Measurements from ENCODE around the gene MICALL1. TPM values are rescaled to one million over a fixed set of nuclear protein-coding genes. Genes with fewer than 3 reads are reported as not detected.
A peak's percentile ranks its signal among the peaks of the same experiment; 100 is the strongest.
"Not testable (repeated sequence)": the region's sequence is repeated elsewhere in the genome, so short reads cannot be mapped to it uniquely, and the experiment has no call there.

MICALL1 gene
- total and polyA plus RNA-seq, 8 donors: 15.0 to 36.8 (median 24.8) TPM

DNA sequence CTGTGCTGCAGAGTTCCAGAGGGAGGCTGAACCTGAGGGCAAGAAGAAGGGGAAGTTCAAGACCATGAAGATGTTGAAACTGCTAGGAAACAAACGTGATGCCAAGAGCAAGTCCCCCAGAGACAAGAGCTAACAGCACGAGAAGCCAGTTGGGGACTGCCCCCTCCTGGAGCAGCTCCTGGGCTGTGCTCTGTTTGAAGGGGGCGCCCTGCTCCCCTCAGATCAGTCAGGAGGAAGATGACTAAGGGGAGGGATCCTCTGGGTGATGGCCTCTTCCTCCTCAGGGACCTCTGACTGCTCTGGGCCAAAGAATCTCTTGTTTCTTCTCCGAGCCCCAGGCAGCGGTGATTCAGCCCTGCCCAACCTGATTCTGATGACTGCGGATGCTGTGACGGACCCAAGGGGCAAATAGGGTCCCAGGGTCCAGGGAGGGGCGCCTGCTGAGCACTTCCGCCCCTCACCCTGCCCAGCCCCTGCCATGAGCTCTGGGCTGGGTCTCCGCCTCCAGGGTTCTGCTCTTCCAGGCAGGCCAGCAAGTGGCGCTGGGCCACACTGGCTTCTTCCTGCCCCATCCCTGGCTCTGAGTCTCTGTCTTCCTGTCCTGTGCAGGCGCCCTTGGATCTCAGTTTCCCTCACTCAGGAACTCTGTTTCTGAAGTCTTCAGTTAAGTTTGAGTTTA, 34.7 kb downstream of the MICALL1 start:
- Histone ChIP-seq H3K27me3 (no peaks in the 10 kb centered on the region), H3K9me3 (no peaks in the 10 kb centered on the region), H3K4me1 (no peaks in the 10 kb centered on the region), H3K4me3 (no peak overlapping the region), H3K27ac (no peak overlapping the region), H3K36me3 (peaks cover 0 to 76% of the 10 kb centered on the region in 2 donors)
- ATAC-seq: no peak
- intact Hi-C loops (cut with DNase I): no loop called here
- TF ChIP-seq, protein P1, sequence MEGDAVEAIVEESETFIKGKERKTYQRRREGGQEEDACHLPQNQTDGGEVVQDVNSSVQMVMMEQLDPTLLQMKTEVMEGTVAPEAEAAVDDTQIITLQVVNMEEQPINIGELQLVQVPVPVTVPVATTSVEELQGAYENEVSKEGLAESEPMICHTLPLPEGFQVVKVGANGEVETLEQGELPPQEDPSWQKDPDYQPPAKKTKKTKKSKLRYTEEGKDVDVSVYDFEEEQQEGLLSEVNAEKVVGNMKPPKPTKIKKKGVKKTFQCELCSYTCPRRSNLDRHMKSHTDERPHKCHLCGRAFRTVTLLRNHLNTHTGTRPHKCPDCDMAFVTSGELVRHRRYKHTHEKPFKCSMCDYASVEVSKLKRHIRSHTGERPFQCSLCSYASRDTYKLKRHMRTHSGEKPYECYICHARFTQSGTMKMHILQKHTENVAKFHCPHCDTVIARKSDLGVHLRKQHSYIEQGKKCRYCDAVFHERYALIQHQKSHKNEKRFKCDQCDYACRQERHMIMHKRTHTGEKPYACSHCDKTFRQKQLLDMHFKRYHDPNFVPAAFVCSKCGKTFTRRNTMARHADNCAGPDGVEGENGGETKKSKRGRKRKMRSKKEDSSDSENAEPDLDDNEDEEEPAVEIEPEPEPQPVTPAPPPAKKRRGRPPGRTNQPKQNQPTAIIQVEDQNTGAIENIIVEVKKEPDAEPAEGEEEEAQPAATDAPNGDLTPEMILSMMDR (IDR thresholded peaks at IDR 0.05): no peak
- no peak for DNase-seq

DNA sequence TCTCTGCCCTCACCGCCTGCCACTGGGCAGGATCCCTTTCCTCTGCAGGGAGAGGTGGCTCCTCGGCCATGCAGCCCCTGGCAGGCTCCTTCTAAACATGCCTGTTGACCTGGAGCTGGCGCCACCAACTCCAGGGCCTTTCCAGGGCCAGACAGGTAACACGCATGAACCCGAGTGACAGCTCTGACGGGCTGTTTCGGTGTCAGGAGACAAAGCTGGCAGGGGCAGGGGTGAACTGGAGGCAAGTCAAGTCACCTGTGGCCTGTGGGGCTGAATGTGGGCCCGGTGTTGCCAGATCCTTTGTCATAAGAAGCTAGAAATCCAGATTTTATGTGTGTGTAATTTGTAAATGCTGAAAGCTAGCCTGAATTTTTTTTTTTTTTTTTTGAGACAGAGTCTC, 36.0 kb downstream of the MICALL1 start:
- no peak for DNase-seq
- TF ChIP-seq, protein P1 (IDR thresholded peaks at IDR 0.05): no peak

DNA sequence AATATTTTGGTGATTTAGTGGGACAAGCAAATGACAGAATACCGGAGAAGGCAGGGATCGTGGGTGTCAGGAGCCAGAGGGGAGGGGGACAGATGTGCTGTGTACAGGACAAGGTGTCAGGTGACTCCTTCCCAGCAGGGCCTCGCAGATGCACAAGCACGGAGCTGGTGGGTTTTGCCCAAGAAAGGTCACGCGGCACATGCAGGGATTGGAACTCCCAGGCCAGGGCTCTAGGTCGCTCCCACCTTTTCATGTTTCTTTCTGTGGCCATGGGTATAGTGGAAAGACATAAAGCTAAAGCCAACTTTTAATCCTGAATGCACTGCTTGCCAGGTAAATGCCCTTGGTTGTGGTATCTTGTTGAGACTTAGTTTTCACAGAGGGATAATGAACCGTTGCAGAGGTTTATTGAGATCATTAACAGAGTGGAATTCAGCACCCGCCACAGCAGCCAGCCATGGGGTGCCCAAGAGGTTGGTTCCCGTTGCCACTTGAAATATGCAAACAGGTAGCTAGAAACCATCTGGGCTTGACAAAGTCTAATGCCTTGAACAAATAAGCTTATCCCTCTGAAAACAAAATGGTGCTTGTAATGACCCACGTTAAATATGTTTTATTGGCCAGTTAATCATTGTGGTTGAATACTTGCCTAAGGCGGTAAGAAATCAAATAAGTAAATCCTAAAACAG, 37.2 kb downstream of the MICALL1 start:
- TF ChIP-seq, protein P1 (IDR thresholded peaks at IDR 0.05): no peak
- Histone ChIP-seq H3K27ac (no peak overlapping the region), H3K36me3 (peaks cover 0 to 52% of the 10 kb centered on the region in 2 donors), H3K27me3 (no peaks in the 10 kb centered on the region), H3K9me3 (no peaks in the 10 kb centered on the region), H3K4me1 (no peaks in the 10 kb centered on the region), H3K4me3 (no peak overlapping the region)
- no peak for DNase-seq
- intact Hi-C loops (cut with DNase I): no loop called here
- no peak for ATAC-seq

More for the DNA sequence above, 36.0 kb downstream of the MICALL1 start:
- intact Hi-C loops (cut with DNase I): no loop called here
- Histone ChIP-seq H3K27me3 (no peaks in the 10 kb centered on the region), H3K36me3 (peaks cover 0 to 63% of the 10 kb centered on the region in 2 donors), H3K4me3 (no peak overlapping the region), H3K27ac (no peak overlapping the region), H3K4me1 (no peaks in the 10 kb centered on the region), H3K9me3 (no peaks in the 10 kb centered on the region)
- no peak for ATAC-seq

DNA sequence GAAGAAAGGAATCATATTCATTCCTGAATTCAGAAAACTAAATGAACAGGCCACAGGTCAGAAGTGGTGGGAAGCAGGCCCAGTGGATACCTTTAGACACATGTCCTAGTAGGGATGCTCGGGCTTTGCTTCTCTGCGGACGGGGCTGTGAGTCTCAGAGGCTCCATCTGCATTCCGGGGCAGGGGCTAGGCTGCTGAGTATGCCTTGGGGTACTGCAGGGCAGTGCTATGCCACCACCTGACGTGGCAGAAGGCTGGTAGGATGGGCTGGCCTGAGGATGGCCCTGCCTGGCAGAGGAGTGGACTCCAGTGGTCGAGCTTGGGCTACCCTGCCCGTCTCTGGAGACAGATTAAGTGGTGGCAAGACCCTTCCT, 37.7 kb downstream of the MICALL1 start:
- Histone ChIP-seq H3K4me3 (no peak overlapping the region), H3K4me1 (no peaks in the 10 kb centered on the region), H3K27me3 (no peaks in the 10 kb centered on the region), H3K27ac (no peak overlapping the region), H3K36me3 (peaks cover 0 to 49% of the 10 kb centered on the region in 2 donors), H3K9me3 (no peaks in the 10 kb centered on the region)
- intact Hi-C loops (cut with DNase I): no loop called here
- no peak for ATAC-seq
- TF ChIP-seq, protein P1 (IDR thresholded peaks at IDR 0.05): no peak
- DNase-seq: no peak

DNA sequence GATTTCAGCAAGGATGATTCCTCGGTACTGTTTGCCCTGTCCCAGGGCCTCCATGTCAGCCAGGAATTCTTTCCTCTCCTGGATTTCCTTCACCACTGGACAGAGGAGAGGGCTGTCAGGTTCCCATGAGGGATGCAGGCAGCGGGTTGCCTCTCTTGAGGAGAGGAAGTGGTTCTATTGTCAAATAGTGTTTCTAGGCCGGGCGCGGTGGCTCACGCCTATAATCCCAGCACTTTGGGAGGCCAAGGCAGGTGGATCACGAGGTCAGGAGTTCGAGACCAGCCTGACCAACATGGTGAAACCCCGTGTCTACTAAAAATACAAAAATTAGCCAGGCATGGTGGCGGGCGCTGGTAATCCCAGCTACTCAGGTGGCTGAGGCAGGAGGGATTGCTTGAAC, 38.3 kb downstream of the MICALL1 start:
- peaks cover 0 to 43% of the 10 kb centered on the region in 2 donors for H3K36me3 ChIP-seq
- H3K27ac ChIP-seq; H3K4me3 ChIP-seq; ATAC-seq; H3K27me3 ChIP-seq; DNase-seq; H3K4me1 ChIP-seq; intact Hi-C loops (cut with DNase I); H3K9me3 ChIP-seq: not testable (repeated sequence)

DNA sequence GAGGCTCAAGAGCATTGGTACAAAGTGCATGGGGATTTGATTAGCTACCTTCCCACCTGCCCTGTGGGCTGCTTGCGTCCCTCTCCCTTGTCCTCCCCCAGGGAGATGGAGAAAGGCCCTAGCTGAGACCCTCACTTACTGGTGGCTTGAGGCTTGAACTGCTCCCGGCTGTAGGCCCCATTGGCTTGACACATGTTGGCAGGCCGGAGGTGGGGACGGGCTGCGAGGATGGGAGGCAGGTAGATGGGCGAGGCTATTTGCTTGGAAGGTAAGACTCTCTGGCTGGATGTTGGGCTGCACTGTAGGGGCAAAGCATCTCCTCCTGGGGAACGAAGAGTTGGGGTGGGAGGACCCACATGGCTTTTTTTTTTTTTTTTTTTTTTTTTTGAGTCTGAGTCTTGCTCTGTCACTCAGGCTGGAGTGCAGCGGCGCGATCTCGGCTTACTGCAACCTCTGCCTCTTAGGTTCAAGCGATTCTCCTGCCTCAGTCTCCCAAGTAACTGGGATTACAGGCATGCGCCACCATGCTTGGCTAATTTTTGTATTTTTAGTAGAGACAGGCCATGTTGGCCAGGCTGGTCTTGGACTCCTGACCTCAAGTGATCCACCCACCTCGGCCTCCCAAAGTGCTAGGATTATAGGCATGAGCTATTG, 41.2 kb downstream of the MICALL1 start:
- H3K27ac ChIP-seq; H3K4me1 ChIP-seq; ATAC-seq; intact Hi-C loops (cut with DNase I); H3K27me3 ChIP-seq; H3K4me3 ChIP-seq; H3K9me3 ChIP-seq: not testable (repeated sequence)
- peak in 1 of 4 donors; percentile 55 for DNase-seq
- peaks cover 0 to 14% of the 10 kb centered on the region in 2 donors for H3K36me3 ChIP-seq
